Upper lobe of left lung (tissue), 4 donors: ENCODE measurements around the gene RBM10.

Experiments used
- POLR2A ChIP-seq, 4 donors: fragments of 450-650 bp; IDR thresholded peaks; one replicate each; pipeline ENCODE4 v1.5.1; 2016 to 2017; ENCODE audit warnings: antibody characterized with exemption in 4 of 4, mild to moderate bottlenecking in 2 of 4
- TF ChIP-seq, protein P1 (sequence below), 6 experiments: fragments of 450-650 bp in 4 of 6; fragments of 200-600 bp in 2 of 6; sonication (generic) in 2 of 6; IDR thresholded peaks; one replicate each; pipeline ENCODE4 v1.5.1; 2016 to 2019; ENCODE audit warnings: antibody characterized with exemption in 6 of 6

DNA sequence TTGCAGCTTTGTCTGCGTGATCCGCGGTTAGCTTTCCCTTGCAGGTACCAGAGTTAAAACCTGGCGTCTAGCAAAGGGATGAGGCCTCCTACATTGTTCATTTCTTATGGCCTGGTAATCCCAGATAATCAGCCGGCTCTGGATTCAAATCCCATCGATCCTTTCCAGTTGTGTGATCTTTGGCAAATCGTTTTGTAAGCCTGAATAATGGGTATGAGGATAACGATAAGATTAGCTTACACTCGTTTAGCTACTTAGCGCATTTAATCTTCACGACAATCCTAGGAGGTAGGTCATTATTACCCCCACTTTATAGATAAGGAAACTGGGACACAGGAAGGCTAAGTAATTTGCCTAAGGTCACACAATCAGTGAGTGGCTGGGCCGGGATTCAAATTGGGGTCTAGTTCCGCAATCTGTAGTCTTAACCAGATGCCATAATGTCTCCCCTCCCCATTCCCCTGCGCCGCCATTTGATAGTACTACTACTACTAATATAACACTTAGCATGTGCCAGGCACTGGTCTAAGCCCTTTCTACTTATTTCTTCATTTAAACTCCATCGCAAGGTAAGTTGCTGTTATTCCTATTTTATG lies 46.9 kb downstream of the RBM10 start:
- TF ChIP-seq, protein P1, sequence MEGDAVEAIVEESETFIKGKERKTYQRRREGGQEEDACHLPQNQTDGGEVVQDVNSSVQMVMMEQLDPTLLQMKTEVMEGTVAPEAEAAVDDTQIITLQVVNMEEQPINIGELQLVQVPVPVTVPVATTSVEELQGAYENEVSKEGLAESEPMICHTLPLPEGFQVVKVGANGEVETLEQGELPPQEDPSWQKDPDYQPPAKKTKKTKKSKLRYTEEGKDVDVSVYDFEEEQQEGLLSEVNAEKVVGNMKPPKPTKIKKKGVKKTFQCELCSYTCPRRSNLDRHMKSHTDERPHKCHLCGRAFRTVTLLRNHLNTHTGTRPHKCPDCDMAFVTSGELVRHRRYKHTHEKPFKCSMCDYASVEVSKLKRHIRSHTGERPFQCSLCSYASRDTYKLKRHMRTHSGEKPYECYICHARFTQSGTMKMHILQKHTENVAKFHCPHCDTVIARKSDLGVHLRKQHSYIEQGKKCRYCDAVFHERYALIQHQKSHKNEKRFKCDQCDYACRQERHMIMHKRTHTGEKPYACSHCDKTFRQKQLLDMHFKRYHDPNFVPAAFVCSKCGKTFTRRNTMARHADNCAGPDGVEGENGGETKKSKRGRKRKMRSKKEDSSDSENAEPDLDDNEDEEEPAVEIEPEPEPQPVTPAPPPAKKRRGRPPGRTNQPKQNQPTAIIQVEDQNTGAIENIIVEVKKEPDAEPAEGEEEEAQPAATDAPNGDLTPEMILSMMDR (IDR thresholded peaks at IDR 0.05), result no peak
- TF ChIP-seq POLR2A (IDR thresholded peaks at IDR 0.05), result no peak
